ENCODE data around the gene ATOH8.

DNA sequence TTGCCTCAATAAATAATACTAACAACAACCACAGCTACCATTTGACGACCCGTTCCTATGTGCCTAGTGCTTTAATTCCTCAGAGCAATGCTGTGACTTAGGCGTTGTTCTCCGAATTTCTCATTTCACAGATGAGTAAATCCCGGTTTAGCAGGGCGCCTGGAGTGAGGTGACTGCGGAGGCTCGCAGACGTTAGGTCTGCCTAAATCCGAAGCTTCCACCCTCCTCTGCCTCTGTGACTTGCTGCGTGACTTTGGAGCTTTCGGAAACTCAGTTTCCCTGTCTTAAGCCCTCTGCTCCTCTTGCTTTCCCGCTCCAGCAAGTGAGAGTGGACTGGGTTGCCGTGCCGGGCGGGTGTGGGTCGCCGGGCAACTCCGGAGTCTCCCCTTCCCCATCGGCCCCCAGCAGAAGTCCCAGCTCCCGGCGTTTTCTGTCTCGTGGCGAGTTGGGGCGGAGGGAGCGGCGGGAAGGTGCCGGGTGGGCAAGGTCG is 711 bp upstream of the ATOH8 start:
- TF ChIP-seq CTCF (IDR thresholded peaks at IDR 0.05) (no peak), CREB1 (CRISPR knock-in tag; IDR thresholded peaks at IDR 0.05) (no peak), GABPB1 (CRISPR knock-in tag; IDR thresholded peaks at IDR 0.05) (no peak), SMAD3 (CRISPR knock-in tag; IDR thresholded peaks at IDR 0.05; ENCODE audit: borderline replicate concordance) (no peak)
